ENCODE measurements around the gene SCYL1. TPM values are rescaled to one million over a fixed set of nuclear protein-coding genes. Genes with fewer than 3 reads are reported as not detected.

The SCYL1 gene
- polyA plus RNA-seq, 6 donors from 2014 or later: 21.8 to 40.0 (median 27.2) TPM

DNA sequence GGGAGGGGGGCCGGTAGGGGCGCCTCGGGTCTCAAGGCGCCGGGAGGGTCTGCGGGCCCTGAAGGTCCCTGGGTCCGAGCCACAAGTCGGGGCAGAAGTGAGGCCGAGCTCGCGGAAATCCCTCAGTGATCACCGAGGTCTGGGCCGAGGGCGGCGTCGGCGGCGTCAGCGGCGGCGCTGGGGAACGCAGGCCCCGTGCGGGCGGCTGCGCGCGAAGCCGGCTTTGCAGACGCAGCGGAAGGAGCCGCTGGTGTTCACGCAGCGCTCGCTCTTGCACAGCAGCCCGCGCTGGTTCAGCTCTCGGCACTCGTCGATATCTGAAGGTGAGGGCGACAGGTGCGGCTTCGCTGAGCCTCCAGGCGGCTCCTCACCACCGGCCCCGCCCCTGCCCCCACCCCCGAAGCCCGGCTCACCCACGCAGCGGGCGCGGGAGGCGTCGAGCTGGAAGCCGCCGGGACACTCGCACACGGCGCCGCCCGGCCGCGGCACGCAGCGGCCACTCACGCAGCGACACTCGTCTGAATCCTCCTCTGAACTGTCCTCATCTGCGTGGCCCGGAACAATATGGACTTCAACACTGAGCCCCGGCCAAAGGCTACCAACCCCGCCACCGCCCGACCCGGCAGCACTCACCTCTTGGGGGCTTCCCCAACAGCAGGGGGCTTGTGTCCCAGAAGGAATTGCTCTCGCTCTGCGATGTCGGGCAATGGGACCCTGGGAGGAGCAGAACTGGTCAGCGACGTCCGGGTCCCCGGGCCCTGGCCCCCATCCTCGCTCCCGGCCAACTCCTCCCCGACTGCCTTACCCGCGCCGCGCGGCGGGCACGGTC is 14.2 kb downstream of the SCYL1 start:
- Mint-ChIP-seq H3K27ac (peak overlapping the region in 2 of 6 donors; percentile 61 to 97), H3K4me1 (peaks cover 26 to 38% (median 37%) of the 10 kb centered on the region in 3 donors), H3K36me3 (no peaks in the 10 kb centered on the region), H3K27me3 (no peaks in the 10 kb centered on the region), H3K4me3 (peak overlapping the region in 6 of 8 donors; percentile 15 to 79 (median 65)), H3K9me3 (no peaks in the 10 kb centered on the region)
- ATAC-seq (ENCODE audit: low read depth in 2 of 2) (no peak), DNase-seq (no peak)

DNA sequence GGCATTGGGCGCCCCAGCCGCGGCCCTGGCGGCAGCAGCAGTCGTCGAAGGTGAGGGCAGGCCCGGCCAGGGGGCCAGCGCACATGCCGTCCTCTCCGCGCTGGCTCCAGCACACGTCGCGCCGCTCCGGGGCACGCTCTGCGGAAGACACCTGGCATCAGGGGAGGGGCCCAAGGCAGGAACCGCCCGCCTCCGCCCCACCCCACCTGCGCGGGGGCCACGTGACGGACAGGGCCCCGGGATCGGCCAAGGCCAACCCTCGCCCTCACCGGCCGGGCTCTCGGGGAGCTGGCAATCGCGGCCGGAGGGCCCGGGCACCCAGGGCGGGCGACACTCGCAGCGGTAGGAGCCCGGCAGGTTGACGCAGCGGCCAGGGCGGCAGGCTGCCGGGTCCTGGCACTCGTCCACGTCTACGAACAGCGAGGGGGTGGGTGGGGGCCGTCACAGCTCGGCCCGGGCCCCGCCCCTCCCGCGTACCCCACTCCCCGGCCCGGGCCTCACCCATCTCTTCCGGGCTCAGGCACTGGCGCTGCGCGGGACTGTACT is 14.9 kb downstream of the SCYL1 start:
- H3K27ac Mint-ChIP-seq: peak overlapping the region; percentile 66 to 99 (median 94)
- H3K4me1 Mint-ChIP-seq: peaks cover 27 to 40% (median 39%) of the 10 kb centered on the region in 3 donors
- peak; percentile 71 to 74 for ATAC-seq (ENCODE audit: low read depth in 2 of 2)
- H3K36me3 Mint-ChIP-seq: no peaks in the 10 kb centered on the region
- no peak for DNase-seq
- H3K9me3 Mint-ChIP-seq: no peaks in the 10 kb centered on the region
- peak overlapping the region; percentile 79 to 95 (median 90) for H3K4me3 Mint-ChIP-seq
- no peaks in the 10 kb centered on the region for H3K27me3 Mint-ChIP-seq

DNA sequence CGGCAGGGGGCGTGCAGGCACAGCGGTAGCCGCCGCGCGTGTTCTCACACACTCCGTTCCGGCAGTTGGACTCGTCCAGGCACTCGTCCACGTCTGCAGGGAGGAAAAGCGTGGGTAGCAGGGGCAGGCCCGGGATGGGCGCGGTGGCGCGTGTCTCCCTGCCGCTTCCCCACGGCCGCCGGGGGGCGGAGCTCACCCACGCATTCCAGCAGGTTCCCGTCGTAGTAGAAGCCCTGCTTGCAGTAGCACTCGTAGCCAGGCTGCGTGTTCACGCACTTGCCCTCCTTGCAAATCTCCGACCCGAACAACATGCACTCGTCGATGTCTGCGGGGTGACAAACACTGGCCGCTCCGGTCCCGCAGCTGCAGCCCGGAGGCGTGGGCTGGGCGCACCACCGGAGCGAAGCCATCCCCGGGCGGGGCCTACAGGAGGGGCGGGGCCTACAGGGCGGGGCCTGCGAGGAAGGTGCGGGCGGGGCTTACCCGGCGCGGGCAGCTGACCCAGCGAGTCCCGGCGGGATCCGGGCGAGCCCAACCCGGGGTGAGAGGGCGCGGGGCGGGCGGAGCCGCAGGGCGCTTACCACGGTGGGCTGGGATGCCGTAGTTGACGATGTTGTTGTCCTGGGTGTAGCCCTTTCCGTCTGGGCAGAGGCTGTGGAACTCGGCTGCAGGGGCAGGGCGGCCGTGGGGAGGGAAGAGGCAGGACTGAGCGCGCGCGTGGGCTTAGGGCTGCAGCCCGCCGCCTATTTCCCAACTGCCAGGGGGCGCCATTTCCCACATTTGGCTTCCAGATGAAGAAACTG is 15.6 kb downstream of the SCYL1 start:
- H3K9me3 Mint-ChIP-seq: no peaks in the 10 kb centered on the region
- peak overlapping the region; percentile 91 to 99 (median 94) for H3K27ac Mint-ChIP-seq
- peak overlapping the region; percentile 79 to 95 (median 90) for H3K4me3 Mint-ChIP-seq
- DNase-seq (peak; percentile 91), ATAC-seq (ENCODE audit: low read depth in 2 of 2) (peak; percentile 72 to 79)
- no peaks in the 10 kb centered on the region for H3K36me3 Mint-ChIP-seq
- peaks cover 34 to 47% (median 45%) of the 10 kb centered on the region in 3 donors for H3K4me1 Mint-ChIP-seq
- H3K27me3 Mint-ChIP-seq: no peaks in the 10 kb centered on the region

DNA sequence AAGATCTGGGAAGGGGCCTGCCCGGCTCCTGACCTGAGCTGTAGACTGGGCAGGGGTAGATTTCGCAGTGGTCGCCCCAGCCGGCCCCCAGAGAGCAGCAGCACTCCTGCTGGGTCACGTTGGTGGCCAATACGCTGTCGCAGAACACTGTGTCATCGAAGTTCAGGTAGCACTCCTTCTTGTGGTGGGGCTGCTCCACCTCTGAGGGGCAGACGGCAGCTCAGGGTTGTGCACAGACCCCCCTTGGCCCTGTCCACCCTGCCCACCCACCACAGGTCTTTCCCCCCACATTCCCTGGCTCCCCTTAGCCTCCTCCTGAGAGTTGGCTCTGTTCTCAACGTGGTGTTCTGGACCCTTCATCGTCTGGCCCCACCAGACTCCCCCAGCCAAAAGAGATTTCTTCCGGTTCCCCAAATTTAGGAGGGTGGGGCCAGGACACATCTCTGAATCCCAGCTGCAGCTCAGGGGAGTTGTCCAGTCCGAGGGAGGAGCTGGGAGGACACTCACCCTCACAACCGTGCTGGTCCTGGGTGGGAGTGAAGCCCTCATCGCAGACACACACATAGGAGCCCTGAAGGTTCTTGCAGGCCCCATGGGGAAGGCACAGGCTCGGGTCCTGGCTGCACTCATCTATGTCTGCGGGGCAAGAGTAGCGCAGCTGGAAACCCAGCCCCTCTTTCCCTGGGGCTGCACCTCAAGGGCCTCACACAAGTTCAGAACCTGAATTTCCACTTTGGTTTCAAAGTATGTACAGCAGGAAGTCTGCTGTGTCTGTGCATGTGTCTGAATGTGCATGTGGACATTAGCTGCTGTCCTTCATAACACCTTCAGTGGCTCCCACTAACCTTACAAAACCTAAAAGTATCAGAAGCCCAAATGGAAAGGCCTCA is 16.5 kb downstream of the SCYL1 start:
- no peaks in the 10 kb centered on the region for H3K36me3 Mint-ChIP-seq
- H3K4me3 Mint-ChIP-seq: peak overlapping the region; percentile 79 to 95 (median 90)
- DNase-seq: no peak
- ATAC-seq (ENCODE audit: low read depth in 2 of 2): no peak
- no peaks in the 10 kb centered on the region for H3K9me3 Mint-ChIP-seq
- no peaks in the 10 kb centered on the region for H3K27me3 Mint-ChIP-seq
- peak overlapping the region; percentile 91 to 99 (median 96) for H3K27ac Mint-ChIP-seq
- peaks cover 42 to 53% (median 53%) of the 10 kb centered on the region in 3 donors for H3K4me1 Mint-ChIP-seq

DNA sequence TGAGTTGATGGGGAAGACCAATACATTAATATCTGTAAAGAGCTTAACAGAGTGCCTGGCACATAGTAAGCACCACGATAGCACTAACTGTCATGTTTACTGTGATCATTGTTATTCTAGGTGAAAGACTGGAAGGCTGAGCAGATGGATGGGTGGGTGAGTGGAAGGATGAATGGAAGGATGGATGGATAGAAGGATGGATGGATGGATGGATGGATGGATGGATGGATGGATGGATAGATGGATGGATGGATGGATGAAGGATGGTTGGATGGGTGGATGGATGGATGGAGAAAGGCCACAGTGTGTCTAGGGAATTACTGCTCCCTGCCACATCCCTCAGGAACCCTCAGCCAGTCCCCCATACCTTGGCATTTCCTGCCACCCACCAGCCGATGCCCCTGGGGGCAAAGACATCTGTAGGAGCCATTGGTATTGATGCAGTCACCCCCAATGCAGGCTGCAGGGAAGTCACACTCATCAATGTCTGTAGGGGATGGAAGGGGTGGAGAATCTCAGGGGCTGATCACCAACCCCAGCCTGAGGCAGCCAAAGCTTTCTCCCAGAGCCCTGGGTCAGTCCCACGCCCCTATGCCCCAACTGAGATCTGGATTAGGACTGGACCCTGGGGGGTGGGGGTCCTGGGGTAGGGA is 18.0 kb downstream of the SCYL1 start:
- Mint-ChIP-seq H3K9me3 (no peaks in the 10 kb centered on the region), H3K27me3 (no peaks in the 10 kb centered on the region), H3K36me3 (no peaks in the 10 kb centered on the region), H3K4me1 (peaks cover 48 to 61% (median 58%) of the 10 kb centered on the region in 3 donors), H3K27ac (peak overlapping the region; percentile 46 to 98 (median 87)), H3K4me3 (peak overlapping the region in 3 of 8 donors; percentile 46 to 92 (median 70))
- DNase-seq (no peak), ATAC-seq (ENCODE audit: low read depth in 2 of 2) (no peak)

DNA sequence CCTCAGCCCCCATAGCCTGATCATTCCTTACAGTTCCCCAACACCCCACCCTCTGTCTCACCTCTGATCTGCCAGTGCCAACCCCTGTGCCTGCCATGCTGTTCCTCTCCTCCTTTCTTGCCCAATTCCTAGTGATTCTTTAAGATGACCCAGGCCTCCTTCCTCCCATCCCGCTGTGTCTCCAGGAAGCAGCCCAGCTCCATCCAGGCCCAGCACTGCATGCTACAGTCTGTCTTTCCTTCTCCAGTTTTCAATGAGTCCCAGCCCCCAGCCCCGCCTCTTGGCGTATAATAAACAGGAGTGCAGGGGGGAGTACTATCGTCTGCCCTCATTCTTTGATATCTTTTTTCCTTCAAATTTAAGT is 21.0 kb downstream of the SCYL1 start:
- peaks cover 62 to 77% (median 69%) of the 10 kb centered on the region in 3 donors for H3K4me1 Mint-ChIP-seq

DNA sequence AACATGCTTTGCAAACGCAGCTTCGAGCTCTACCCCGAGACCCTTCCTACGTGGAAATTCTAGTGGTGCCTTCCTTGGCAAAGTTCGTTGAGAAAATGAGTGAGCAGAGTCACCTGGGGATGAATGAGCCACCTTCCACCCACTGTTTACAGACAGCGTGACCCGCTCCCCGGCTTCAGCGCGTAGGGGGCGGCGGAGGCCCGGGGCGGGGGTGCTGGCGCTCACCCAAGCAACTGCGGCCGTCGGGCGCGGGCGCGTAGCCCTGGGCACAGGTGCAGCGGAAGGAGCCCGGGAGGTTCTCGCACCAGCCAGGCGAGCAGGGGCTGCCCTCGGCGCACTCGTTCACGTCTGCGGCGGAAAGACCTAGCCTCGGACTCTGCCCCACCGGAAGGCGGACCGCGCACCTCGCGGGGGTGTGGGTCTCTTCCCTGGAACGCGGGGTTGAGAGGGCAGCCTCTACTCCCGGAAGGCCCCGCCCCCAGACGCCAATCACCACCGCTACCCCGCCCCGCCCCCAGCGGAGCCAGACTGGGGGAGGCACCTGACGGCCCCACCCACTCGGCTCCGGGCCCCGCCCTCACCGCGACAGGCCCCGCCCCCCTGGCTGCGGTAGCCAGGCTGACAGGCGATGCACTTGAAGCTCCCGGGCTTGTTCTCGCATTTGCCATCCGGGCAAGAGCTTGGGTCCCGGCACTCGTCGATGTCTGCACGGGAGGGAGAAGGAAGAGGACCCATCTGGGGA is 21.5 kb downstream of the SCYL1 start:
- DNase-seq: peak; percentile 99
- peak overlapping the region; percentile 97 to 99 (median 98) for H3K27ac Mint-ChIP-seq
- H3K4me1 Mint-ChIP-seq: peaks cover 62 to 76% (median 69%) of the 10 kb centered on the region in 3 donors
- peak overlapping the region; percentile 57 to 93 (median 84) for H3K4me3 Mint-ChIP-seq
- no peaks in the 10 kb centered on the region for H3K27me3 Mint-ChIP-seq
- no peaks in the 10 kb centered on the region for H3K9me3 Mint-ChIP-seq
- no peaks in the 10 kb centered on the region for H3K36me3 Mint-ChIP-seq
- peak; percentile 87 to 92 for ATAC-seq (ENCODE audit: low read depth in 2 of 2)

More for the DNA sequence above, 21.0 kb downstream of the SCYL1 start:
- peak overlapping the region; percentile 57 to 93 (median 82) for H3K4me3 Mint-ChIP-seq
- H3K27me3 Mint-ChIP-seq: no peaks in the 10 kb centered on the region
- H3K27ac Mint-ChIP-seq: peak overlapping the region; percentile 97 to 99 (median 98)
- no peaks in the 10 kb centered on the region for H3K36me3 Mint-ChIP-seq
- ATAC-seq (ENCODE audit: low read depth in 2 of 2) (peak in 1 of 2 donors; percentile 0), DNase-seq (no peak)
- no peaks in the 10 kb centered on the region for H3K9me3 Mint-ChIP-seq

DNA sequence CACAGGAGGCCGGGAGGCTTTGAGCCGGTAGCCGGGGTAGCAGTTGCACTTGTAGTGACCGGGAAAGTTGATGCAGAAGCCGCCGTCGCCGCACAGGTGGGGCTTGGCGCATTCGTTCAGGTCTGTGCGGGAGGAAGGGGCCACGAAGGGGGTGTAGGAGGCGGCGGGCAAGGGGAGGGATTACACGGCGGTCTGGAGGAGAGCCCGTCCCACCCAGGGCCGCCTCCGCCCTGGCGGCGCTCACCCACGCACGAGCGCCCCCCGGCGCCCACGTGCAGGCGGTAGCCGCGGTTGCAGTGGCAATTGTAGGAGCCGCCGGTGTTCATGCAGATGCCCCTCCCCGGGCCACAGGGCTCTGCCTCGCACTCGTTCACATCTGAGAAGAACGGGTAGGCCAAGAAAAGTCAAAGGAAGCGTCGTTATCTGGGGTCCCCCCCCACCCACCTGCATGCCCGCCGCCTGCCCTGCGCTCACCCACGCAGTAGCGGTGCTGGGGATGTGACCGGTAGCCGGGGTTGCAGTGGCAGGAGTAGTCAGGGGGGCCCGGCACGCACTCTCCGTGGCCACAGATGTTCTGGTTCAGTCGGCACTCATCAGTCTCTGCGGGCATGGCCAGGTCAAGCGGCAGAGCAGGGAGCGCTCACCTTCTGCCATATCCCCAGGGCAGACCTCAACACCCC is 22.7 kb downstream of the SCYL1 start:
- Mint-ChIP-seq H3K4me3 (peak overlapping the region in 7 of 8 donors; percentile 51 to 93 (median 82)), H3K27me3 (no peaks in the 10 kb centered on the region), H3K9me3 (peaks cover 0 to 1% (median 0%) of the 10 kb centered on the region in 7 donors), H3K36me3 (no peaks in the 10 kb centered on the region), H3K4me1 (peaks cover 67 to 76% (median 70%) of the 10 kb centered on the region in 3 donors), H3K27ac (peak overlapping the region in 4 of 6 donors; percentile 54 to 99 (median 92))
- ATAC-seq (ENCODE audit: low read depth in 2 of 2) (no peak), DNase-seq (no peak)

DNA sequence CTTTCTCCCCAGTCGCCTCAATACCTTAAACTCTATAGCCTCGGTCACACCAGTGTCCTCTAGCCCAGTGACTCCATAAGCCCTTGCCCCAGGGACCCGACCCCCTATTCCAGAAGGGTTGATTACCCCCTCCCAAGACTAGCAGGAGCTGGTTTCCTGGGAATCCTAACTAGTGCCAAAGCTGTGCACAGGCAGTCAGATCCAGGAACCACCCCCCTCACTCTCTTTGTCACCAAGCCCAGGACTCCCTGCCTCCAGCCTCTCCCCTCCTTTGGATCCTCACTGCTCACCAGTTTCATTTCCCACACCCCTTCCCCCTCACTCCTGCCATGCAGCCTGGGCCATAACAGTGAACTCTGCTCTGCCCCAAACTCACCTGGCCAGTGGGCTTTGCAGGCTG is 23.5 kb downstream of the SCYL1 start:
- DNase-seq (no peak), ATAC-seq (ENCODE audit: low read depth in 2 of 2) (no peak)
- Mint-ChIP-seq H3K4me1 (peaks cover 69 to 71% (median 70%) of the 10 kb centered on the region in 3 donors), H3K9me3 (peaks cover 0 to 1% (median 0%) of the 10 kb centered on the region in 7 donors), H3K27ac (peak overlapping the region in 4 of 6 donors; percentile 60 to 97 (median 90)), H3K4me3 (peak overlapping the region; percentile 30 to 86 (median 71)), H3K27me3 (no peaks in the 10 kb centered on the region), H3K36me3 (no peaks in the 10 kb centered on the region)

DNA sequence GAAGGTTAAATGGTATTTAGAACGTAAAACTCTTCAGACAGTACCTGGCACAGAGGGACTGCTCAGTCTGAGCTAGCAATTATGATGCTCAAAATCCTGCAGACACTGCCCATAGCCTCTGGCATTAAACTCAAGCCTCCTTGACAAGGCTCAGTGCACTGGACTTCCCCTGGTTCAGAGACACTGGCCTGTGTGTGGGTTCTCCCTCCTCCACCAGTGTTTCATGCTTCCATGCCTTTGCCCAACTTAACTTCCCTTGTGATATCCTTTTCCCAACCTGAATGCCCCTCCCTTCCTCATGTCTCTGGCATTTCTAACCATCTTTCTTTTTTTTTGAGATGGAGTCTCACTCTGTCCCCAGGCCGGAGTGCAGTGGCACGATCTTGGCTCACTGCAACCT is 24.2 kb downstream of the SCYL1 start:
- H3K9me3 Mint-ChIP-seq: peaks cover 0 to 1% (median 0%) of the 10 kb centered on the region in 7 donors
- H3K4me3 Mint-ChIP-seq: peak overlapping the region in 6 of 8 donors; percentile 8 to 86 (median 74)
- H3K36me3 Mint-ChIP-seq: no peaks in the 10 kb centered on the region
- no peaks in the 10 kb centered on the region for H3K27me3 Mint-ChIP-seq
- ATAC-seq (ENCODE audit: low read depth in 2 of 2) (no peak), DNase-seq (no peak)
- H3K27ac Mint-ChIP-seq: peak overlapping the region in 3 of 6 donors; percentile 33 to 97 (median 82)
- H3K4me1 Mint-ChIP-seq: peaks cover 63 to 66% (median 65%) of the 10 kb centered on the region in 3 donors
